Measurements from ENCODE around the gene TP73. TPM values are rescaled to one million over a fixed set of nuclear protein-coding genes. Genes with fewer than 3 reads are reported as not detected.
A peak's percentile ranks its signal among the peaks of the same experiment; 100 is the strongest.

The TP73 gene
- total and polyA plus RNA-seq, 2 donors (not counting 1 experiment from before 2014, with no cell fraction given): 1.2 to 2.4 TPM

GRCh38 chr1:3768811-3769390 lies 116.6 kb downstream of the TP73 start:
- 69% methylated on average over 22 of the region's 22 CpGs for WGBS (ENCODE audit: insufficient coverage)
- CTCF ChIA-PET: interaction anchor here (1.0 kb wide), 1 partner anchor 150 kb away, joined by 3 read pairs; no protein-coding TSS in a partner anchor
- Mint-ChIP-seq H3K4me3 (no peak overlapping the region), H3K9me3 (ENCODE audit: insufficient read depth) (no peaks in the 10 kb centered on the region), H3K4me1 (peaks cover 10% of the 10 kb centered on the region), H3K27me3 (peaks cover 25% of the 10 kb centered on the region), H3K27ac (no peak overlapping the region)
- Histone ChIP-seq H3K27me3 (replicated peaks in 1 of 4; ENCODE audit: control extremely low read depth in 1 of 4, control insufficient read depth in 3 of 4, insufficient read depth in 4 of 4, low read length in 3 of 4) (no peaks in the 10 kb centered on the region), H2AFZ (ENCODE audit: insufficient read depth, low read depth, low read length, poor library complexity, severe bottlenecking) (no peak overlapping the region), H3K9me3 (ENCODE audit: control extremely low read depth in 1 of 3, control insufficient read depth in 2 of 3, insufficient read depth in 1 of 3, low read length in 2 of 3) (peaks cover 0 to 1% (median 0%) of the 10 kb centered on the region in 3 donors), H4K20me1 (ENCODE audit: control insufficient read depth, insufficient read depth, low read length, poor library complexity, severe bottlenecking) (no peaks in the 10 kb centered on the region), H3K36me3 (replicated peaks in 1 of 2; ENCODE audit: control extremely low read depth in 1 of 2, control insufficient read depth in 1 of 2, extremely low read depth in 1 of 2, insufficient read depth in 2 of 2, low read length in 1 of 2) (no peaks in the 10 kb centered on the region), H3K27ac (ENCODE audit: low read length in 2 of 2) (no peak overlapping the region), H3K4me3 (ENCODE audit: control extremely low read depth in 1 of 5, extremely low read depth in 1 of 5, insufficient read depth in 1 of 5, low read depth in 2 of 5, low read length in 4 of 5) (no peak overlapping the region), H3K9ac (ENCODE audit: low read length) (no peak overlapping the region), H3K79me2 (ENCODE audit: control insufficient read depth, insufficient read depth, low read length) (no peaks in the 10 kb centered on the region), H3K4me1 (ENCODE audit: control insufficient read depth in 2 of 2, insufficient read depth in 2 of 2, low read length in 2 of 2) (peaks cover 13 to 20% of the 10 kb centered on the region in 2 donors), H3K4me2 (replicated peaks; ENCODE audit: low read depth, low read length, poor library complexity, severe bottlenecking) (no peak overlapping the region)
- no peak for TF ChIP-seq EZH2 (IDR thresholded peaks at IDR 0.05; ENCODE audit: borderline replicate concordance, insufficient read depth, low read depth, low read length, poor library complexity, severe bottlenecking)
- TF ChIP-seq CTCF (IDR thresholded peaks at IDR 0.05): no peak
- POLR2A ChIA-PET: no interaction called here
- ATAC-seq (ENCODE audit: low read depth) (no peak), DNase-seq (no peak)
- intact Hi-C loops (cut with micrococcal nuclease): no loop called here

GRCh38 chr1:3770047-3770765 lies 117.9 kb downstream of the TP73 start:
- H3K4me3 Mint-ChIP-seq: peak overlapping the region; percentile 55
- WGBS (ENCODE audit: insufficient coverage): 93% methylated on average over 15 of the region's 16 CpGs
- no peak overlapping the region for H2AFZ ChIP-seq (ENCODE audit: insufficient read depth, low read depth, low read length, poor library complexity, severe bottlenecking)
- ChIA-PET CTCF (no interaction called here), POLR2A (no interaction called here)
- peaks cover 16% of the 10 kb centered on the region for H3K27me3 Mint-ChIP-seq
- DNase-seq (no peak), ATAC-seq (ENCODE audit: low read depth) (no peak)
- intact Hi-C loops (cut with micrococcal nuclease): no loop called here
- no peaks in the 10 kb centered on the region for H3K79me2 ChIP-seq (ENCODE audit: control insufficient read depth, insufficient read depth, low read length)
- no peaks in the 10 kb centered on the region for H3K36me3 ChIP-seq (replicated peaks in 1 of 2; ENCODE audit: control extremely low read depth in 1 of 2, control insufficient read depth in 1 of 2, extremely low read depth in 1 of 2, insufficient read depth in 2 of 2, low read length in 1 of 2)
- H4K20me1 ChIP-seq (ENCODE audit: control insufficient read depth, insufficient read depth, low read length, poor library complexity, severe bottlenecking): no peaks in the 10 kb centered on the region
- H3K4me2 ChIP-seq (replicated peaks; ENCODE audit: low read depth, low read length, poor library complexity, severe bottlenecking): no peak overlapping the region
- TF ChIP-seq CTCF (IDR thresholded peaks at IDR 0.05) (no peak), EZH2 (IDR thresholded peaks at IDR 0.05; ENCODE audit: borderline replicate concordance, insufficient read depth, low read depth, low read length, poor library complexity, severe bottlenecking) (no peak)
- no peaks in the 10 kb centered on the region for H3K27me3 ChIP-seq (replicated peaks in 1 of 4; ENCODE audit: control extremely low read depth in 1 of 4, control insufficient read depth in 3 of 4, insufficient read depth in 4 of 4, low read length in 3 of 4)
- H3K9me3 ChIP-seq (ENCODE audit: control extremely low read depth in 1 of 3, control insufficient read depth in 2 of 3, insufficient read depth in 1 of 3, low read length in 2 of 3): no peaks in the 10 kb centered on the region
- H3K4me1 ChIP-seq (ENCODE audit: control insufficient read depth in 2 of 2, insufficient read depth in 2 of 2, low read length in 2 of 2): peaks cover 14 to 24% of the 10 kb centered on the region in 2 donors
- H3K4me1 Mint-ChIP-seq: peaks cover 13% of the 10 kb centered on the region
- no peak overlapping the region for H3K27ac Mint-ChIP-seq
- no peak overlapping the region for H3K4me3 ChIP-seq (ENCODE audit: control extremely low read depth in 1 of 5, extremely low read depth in 1 of 5, insufficient read depth in 1 of 5, low read depth in 2 of 5, low read length in 4 of 5)
- no peak overlapping the region for H3K9ac ChIP-seq (ENCODE audit: low read length)
- no peak overlapping the region for H3K27ac ChIP-seq (ENCODE audit: low read length in 2 of 2)
- H3K9me3 Mint-ChIP-seq (ENCODE audit: insufficient read depth): no peaks in the 10 kb centered on the region

Measured in B cell (primary cell).